Stimulated activated CD4-positive, alpha-beta T cell treated with anti-CD3 and anti-CD28 coated beads, TNF-alpha, amount 100 ng/mL, for 48 hours (primary cell): Measurements from ENCODE around the gene CCL4.
"Not testable (repeated sequence)": the region's sequence is repeated elsewhere in the genome, so short reads cannot be mapped to it uniquely, and the experiment has no call there.

ENCODE experiments used
- DNase-seq, 3 donors: peaks; one replicate each; pipeline ENCODE4 v3.0.0-alpha.2; 2020; ENCODE audit warnings: low read depth in 3 of 3

The CCL4 gene

GRCh38 chr17:36117505-36118382, 14.1 kb downstream of the CCL4 start:
- DNase-seq = peak; percentile 33 to 50 (median 45)

GRCh38 chr17:36118477-36119353, 15.1 kb downstream of the CCL4 start:
- DNase-seq = no peak

- DNase-seq = no peak
Observed at GRCh38 chr17:36120221-36120620, 16.6 kb downstream of the CCL4 start.

GRCh38 chr17:36121099-36121498, 17.5 kb downstream of the CCL4 start:
- DNase-seq = not testable (repeated sequence)

GRCh38 chr17:36123431-36123830, 19.8 kb downstream of the CCL4 start:
- no peak for DNase-seq

- DNase-seq = no peak
Observed at GRCh38 chr17:36124879-36125824, 21.5 kb downstream of the CCL4 start.

GRCh38 chr17:36127199-36127893, 23.7 kb downstream of the CCL4 start:
- no peak for DNase-seq

GRCh38 chr17:36127911-36128310, 24.3 kb downstream of the CCL4 start:
- DNase-seq = no peak

GRCh38 chr17:36128411-36128978, 24.9 kb downstream of the CCL4 start:
- DNase-seq = no peak

- no peak for DNase-seq
Observed at GRCh38 chr17:36129616-36130015, 26.0 kb downstream of the CCL4 start.

GRCh38 chr17:36130346-36130745, 26.7 kb downstream of the CCL4 start:
- DNase-seq = no peak

GRCh38 chr17:36131421-36131820, 27.8 kb downstream of the CCL4 start:
- DNase-seq = no peak

GRCh38 chr17:36131931-36132330, 28.3 kb downstream of the CCL4 start:
- no peak for DNase-seq

- DNase-seq = no peak
Observed at GRCh38 chr17:36132421-36132831, 28.8 kb downstream of the CCL4 start.

GRCh38 chr17:36133602-36134236, 30.1 kb downstream of the CCL4 start:
- no peak for DNase-seq

GRCh38 chr17:36135465-36135864, 31.8 kb downstream of the CCL4 start:
- DNase-seq = no peak

- DNase-seq = no peak
Observed at GRCh38 chr17:36136036-36136435, 32.4 kb downstream of the CCL4 start.

- DNase-seq = no peak
Observed at GRCh38 chr17:36136439-36136838, 32.8 kb downstream of the CCL4 start.

GRCh38 chr17:36142235-36142634, 38.6 kb downstream of the CCL4 start:
- no peak for DNase-seq

GRCh38 chr17:36142806-36143205, 39.2 kb downstream of the CCL4 start:
- no peak for DNase-seq
